Activated CD4-positive, alpha-beta T cell treated with anti-CD3 and anti-CD28 coated beads, Interleukin-2, Interleukin-4, amounts not matched to agents 100 ng/mL and 50 ng/mL, durations not matched to agents 16 hours and 8 hours (primary cell): Measurements from ENCODE around the gene KCNG1.
A peak's percentile ranks its signal among the peaks of the same experiment; 100 is the strongest.

ENCODE experiments used
- DNase-seq: peaks from one replicate; pipeline ENCODE4 v3.0.0-alpha.2; 2020; ENCODE audit warnings: low spot score

KCNG1 gene

GRCh38 chr20:51012357-51012756, 10.6 kb downstream of the KCNG1 start:
- no peak for DNase-seq

- DNase-seq = no peak
Observed at GRCh38 chr20:51011479-51011878, 11.4 kb downstream of the KCNG1 start.

- DNase-seq = no peak
Observed at GRCh38 chr20:51010932-51011331, 12.0 kb downstream of the KCNG1 start.

- no peak for DNase-seq
Observed at GRCh38 chr20:51010043-51010365, 12.9 kb downstream of the KCNG1 start.

- no peak for DNase-seq
Observed at GRCh38 chr20:51009303-51010042, 13.4 kb downstream of the KCNG1 start.

GRCh38 chr20:51008718-51009117, 14.2 kb downstream of the KCNG1 start:
- no peak for DNase-seq

- no peak for DNase-seq
Observed at GRCh38 chr20:51005214-51005613, 17.7 kb downstream of the KCNG1 start.

- DNase-seq = no peak
Observed at GRCh38 chr20:51004781-51005180, 18.1 kb downstream of the KCNG1 start.

GRCh38 chr20:51004305-51004727, 18.6 kb downstream of the KCNG1 start:
- DNase-seq = no peak

GRCh38 chr20:51003753-51004152, 19.2 kb downstream of the KCNG1 start:
- no peak for DNase-seq

- DNase-seq = no peak
Observed at GRCh38 chr20:51002633-51003032, 20.3 kb downstream of the KCNG1 start.

- DNase-seq = no peak
Observed at GRCh38 chr20:51001430-51002265, 21.3 kb downstream of the KCNG1 start.

GRCh38 chr20:50999355-50999754, 23.6 kb downstream of the KCNG1 start:
- no peak for DNase-seq

- DNase-seq = no peak
Observed at GRCh38 chr20:50996901-50997865, 25.7 kb downstream of the KCNG1 start.

- DNase-seq = no peak
Observed at GRCh38 chr20:50995506-50995905, 27.4 kb downstream of the KCNG1 start.

- no peak for DNase-seq
Observed at GRCh38 chr20:50993876-50994275, 29.0 kb downstream of the KCNG1 start.

- peak; percentile 75 for DNase-seq
Observed at GRCh38 chr20:50992733-50993457, 30.0 kb downstream of the KCNG1 start.

- DNase-seq = no peak
Observed at GRCh38 chr20:50992336-50992732, 30.6 kb downstream of the KCNG1 start.

- no peak for DNase-seq
Observed at GRCh38 chr20:50991076-50991475, 31.8 kb downstream of the KCNG1 start.

GRCh38 chr20:50987493-50988210, 35.3 kb downstream of the KCNG1 start:
- DNase-seq = peak; percentile 83

- DNase-seq = no peak
Observed at GRCh38 chr20:50983321-50983720, 39.6 kb downstream of the KCNG1 start.
